ENCODE data around the gene HRH2.
A peak's percentile ranks its signal among the peaks of the same experiment; 100 is the strongest.
"Not testable (repeated sequence)": the region's sequence is repeated elsewhere in the genome, so short reads cannot be mapped to it uniquely, and the experiment has no call there.

The HRH2 gene

DNA sequence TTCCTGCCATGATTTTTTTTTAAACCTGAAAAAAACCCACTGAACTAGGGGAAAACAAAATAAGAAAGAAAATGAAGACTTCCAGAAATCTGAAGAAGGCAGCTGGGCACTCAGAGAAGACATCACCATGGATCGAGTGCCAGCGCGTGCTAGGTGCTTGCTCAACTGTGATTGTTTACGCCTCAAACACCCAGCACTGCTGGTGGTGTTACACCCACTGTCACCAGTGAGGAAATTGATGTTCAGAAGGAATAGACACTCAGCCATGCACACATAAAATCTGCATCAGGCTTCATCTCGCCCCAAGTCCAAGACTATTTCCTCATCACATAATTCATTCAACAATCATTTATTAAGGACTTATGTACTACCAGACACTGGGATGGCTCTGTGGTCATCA lies 82.1 kb downstream of the HRH2 start:
- no peak for DNase-seq (ENCODE audit: low spot score)

DNA sequence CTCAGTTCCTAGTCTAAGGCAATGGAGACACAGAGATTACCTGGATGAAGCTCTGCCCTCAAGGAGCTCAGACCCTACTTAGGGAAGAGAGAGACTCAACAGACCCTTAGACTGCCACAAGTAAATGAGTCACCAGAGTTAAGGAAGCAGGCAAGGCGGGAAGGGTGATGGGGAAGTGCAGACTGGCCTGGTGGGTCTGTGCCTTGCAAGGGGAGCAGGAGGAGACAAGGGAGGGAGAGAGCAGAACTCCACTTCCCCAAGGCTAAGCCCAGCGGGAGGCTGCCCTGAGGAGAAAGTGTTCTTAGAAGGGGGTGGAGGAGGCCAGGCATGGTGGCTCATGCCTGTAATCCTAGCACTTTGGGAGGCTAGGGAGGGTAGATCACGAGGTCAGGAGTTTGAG lies 83.7 kb downstream of the HRH2 start:
- DNase-seq (ENCODE audit: low spot score) = no peak

DNA sequence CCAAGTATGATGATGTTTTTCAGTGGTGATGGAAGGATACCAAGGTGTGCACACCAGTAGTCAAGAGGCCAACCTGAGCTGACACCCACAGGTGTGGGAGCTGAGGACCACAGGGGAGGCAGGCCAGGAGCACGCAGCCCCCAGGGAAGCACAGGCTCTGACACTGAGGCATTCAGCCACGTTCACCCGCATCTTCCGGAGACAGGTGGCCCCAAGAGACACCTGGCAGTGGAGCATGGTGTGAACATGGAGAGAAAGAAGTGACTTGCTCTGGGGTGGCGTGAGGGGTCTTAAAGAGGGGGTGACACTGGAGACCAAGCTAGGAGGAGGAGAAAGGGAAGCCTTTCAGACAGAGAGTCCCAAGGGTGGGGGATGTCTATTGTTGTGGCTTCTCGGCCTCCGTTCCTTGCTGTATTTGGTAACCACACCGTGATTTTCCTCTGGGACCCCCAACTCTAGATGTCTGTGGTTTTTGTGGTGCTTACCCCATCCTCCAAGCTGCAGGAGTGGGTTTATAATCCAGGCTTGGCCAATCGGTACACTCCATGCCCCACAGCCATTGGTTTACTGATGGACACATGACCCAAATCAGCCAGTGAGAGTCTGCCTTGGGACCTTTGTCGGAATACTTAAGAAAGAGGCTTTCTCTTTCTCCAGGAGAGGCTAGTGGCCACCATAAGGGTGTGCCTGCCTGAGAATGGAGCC lies 84.6 kb downstream of the HRH2 start:
- no peak for DNase-seq (ENCODE audit: low spot score)

DNA sequence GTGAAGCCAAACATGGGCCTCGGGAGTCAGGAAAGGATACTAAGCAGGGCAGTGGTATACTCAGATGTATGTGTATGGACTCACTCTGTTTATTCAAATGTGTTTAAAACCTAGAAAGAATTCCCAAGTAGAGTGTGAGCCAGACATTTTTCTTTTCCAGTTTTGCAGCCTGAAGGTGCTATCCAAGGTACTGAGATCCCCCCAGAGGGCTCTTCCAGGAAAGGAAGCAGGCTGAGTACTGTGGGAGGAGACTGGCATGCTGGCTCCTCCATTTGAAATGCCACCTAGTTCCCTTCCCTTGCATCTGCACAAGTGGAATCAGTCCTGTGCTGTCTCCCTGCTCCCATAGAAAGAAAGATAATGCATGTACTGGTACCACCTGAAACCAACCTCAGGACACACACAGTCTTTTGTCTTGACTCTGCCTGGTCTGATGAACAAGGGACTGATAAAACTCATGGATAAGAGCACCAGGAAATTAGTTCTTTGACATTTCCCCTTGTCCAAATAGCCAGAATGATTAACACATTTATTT lies 85.9 kb downstream of the HRH2 start:
- DNase-seq (ENCODE audit: low spot score) = peak; percentile 35

DNA sequence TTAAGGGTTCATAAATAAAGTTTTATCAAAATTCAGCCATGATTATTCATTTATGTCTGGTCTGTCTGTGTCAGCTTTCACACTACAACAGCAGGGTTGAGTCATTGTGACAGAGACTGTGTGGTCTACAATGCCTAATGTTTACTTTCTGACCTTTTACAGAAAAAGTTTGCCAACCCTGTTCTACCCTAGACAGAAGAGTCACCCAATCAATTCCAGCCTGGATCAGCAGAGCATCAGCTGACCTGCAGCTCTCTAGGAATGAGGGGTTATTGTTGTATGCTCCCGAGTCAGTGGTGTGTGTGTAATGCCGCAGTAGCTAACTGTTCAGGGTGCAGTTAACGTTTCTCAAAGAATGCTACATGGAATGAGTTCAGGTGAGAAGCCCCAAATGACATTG lies 87.3 kb downstream of the HRH2 start:
- no peak for DNase-seq (ENCODE audit: low spot score)

DNA sequence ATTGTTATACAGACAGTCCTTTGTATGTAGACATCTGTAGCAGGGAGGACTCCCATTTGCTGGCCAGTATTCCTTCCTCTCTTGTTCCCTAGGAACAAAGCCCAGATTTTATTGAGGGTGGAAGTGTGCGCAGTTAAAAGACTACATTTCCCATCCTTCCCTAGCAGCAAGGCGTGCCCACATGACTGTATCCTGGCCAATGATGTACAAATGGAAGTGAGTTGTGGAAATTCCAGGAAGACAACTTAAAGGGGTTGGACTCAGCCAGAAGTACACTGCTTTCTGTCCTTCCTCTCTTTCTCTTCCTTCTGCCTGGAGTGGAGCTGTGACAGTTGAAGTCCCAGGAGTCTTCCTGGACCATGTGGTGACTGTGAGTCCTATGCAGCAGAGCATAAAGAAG lies 89.0 kb downstream of the HRH2 start:
- DNase-seq (ENCODE audit: low spot score) = peak; percentile 45

DNA sequence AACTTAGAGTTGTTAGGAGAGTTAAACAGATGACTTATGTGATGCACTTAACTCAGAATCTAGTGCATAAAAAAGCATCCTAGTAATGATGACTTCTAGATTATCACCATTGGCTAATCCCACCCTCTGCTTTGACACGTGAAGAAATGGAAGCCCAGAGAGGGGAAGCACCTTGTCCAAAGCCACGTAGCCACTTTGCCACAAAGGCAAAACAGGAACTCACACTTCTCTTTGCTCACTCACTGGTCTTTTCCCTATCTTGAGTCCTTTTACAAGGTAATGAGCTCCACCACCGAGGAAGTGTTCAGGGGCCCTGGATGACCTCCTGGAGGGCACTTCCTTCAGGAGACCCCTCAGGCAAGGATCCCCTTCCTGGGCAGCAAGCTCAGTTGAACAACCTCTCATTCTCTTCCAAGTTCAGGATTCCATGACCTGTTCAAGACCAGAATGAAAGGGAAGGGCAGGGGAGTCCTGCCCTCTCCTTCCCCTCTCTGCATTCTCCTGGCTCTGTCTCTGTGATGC lies 89.7 kb downstream of the HRH2 start:
- DNase-seq (ENCODE audit: low spot score) = no peak

DNA sequence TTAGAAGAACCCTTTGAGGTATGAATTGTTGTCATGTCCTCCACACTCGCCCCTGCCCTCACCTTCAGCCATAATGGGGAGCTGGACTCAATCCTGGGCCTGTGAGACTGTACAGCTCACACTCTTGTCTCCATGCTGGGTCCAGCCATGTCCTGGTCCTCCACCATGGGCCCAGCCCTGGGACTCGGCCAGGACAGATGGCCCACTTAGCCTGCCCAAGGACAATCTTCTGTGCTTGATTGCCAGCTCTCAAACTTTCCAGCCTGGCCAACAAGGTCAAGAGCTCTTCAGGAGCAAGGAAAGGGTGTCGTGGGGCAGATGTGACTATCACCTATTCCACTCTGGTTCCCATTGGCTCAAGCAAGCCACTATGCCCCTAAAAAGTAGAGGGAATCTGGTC lies 90.8 kb downstream of the HRH2 start:
- DNase-seq (ENCODE audit: low spot score) = no peak

DNA sequence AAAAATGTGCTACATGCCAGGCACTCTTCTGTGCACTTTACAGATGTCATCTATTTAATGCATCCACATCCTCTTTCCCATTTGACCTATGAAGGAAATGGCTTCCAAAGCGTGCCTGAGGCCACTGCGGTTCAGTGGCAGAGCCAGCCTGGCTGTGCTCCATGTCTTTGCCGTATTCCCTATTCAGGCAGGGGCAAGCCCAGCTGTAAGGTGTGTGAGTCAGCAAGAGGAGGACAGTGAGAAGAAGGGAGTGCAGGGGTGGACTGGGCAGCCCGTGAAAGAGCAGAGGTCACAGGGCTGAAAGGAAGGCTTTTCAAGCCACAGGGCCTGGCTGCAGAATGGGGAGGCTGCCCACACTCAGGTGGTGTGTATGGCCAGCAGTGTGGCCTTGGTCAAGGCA lies 91.7 kb downstream of the HRH2 start:
- DNase-seq (ENCODE audit: low spot score) = no peak

DNA sequence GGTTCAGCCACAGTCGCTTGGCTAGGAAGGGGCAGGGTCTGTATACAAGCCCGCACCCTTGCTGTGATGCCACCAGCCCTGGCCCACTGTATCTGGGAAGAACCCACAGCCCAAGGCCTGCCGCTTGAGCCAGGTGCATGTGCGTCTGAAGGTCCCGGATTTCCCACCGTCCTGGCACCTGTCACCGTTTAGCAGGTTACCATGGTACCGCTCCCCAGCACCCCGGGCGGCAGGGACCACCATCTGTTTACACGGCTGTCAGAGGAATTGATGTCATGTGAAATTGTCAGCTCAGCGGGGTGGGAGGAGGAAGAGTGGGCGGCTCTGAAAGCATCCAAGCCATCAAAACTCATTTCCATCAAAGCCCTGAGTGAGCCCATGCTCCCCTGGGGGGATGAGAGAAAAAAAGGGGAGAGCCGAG lies 92.7 kb downstream of the HRH2 start:
- DNase-seq (ENCODE audit: low spot score) = no peak

DNA sequence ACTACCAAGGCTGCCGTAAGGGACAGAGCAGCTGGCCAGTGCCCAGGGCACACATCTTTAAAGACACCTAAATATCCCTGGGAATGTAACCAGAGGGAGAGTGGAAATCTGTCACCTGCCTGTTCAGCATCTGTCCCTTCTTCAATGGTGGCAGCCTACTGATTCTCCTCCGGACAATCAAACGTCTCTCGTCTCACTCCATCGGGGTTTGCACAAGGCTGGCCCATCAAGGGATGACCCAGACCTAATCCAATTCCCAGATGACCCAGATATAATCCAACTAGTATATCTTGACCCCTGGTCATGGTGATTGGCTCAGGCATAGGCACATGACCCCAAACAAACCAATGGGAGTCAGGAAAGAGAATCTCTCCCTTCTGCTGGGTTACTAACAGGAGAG lies 93.5 kb downstream of the HRH2 start:
- DNase-seq (ENCODE audit: low spot score) = no peak

DNA sequence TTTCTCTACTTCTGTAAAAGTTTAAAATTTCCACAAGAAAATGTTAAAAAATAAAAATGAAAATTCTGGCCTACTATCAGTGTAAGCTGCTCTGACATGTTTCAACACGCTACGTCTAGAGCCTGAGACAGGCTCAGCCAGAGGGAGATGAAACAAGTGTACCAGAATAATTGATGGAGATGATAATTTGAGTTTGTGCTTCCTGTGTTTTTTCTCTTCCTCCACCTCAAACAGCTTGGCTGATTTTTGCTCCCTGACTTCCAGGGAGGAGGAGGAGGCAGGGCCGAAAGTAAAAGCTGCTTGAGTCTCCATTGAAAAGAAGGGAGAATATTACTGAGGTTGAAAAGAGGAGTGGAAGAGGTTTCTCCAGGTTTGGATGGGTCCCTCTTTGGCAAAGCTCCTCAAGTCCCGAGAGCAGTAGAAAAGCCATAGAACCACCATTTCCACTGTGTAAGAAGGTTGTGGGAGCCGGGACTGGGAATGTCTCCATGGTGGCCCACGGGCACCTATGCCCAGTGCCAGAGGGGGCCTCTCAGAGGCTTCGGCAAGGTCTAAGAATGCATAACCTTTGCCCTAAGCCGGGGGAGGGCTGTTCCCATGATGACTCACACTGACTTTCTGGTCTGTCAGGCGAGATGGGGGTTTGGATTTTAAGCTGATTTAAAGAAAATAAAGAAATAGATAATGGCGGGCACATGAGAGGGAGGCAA lies 95.1 kb downstream of the HRH2 start:
- no peak for DNase-seq (ENCODE audit: low spot score)

DNA sequence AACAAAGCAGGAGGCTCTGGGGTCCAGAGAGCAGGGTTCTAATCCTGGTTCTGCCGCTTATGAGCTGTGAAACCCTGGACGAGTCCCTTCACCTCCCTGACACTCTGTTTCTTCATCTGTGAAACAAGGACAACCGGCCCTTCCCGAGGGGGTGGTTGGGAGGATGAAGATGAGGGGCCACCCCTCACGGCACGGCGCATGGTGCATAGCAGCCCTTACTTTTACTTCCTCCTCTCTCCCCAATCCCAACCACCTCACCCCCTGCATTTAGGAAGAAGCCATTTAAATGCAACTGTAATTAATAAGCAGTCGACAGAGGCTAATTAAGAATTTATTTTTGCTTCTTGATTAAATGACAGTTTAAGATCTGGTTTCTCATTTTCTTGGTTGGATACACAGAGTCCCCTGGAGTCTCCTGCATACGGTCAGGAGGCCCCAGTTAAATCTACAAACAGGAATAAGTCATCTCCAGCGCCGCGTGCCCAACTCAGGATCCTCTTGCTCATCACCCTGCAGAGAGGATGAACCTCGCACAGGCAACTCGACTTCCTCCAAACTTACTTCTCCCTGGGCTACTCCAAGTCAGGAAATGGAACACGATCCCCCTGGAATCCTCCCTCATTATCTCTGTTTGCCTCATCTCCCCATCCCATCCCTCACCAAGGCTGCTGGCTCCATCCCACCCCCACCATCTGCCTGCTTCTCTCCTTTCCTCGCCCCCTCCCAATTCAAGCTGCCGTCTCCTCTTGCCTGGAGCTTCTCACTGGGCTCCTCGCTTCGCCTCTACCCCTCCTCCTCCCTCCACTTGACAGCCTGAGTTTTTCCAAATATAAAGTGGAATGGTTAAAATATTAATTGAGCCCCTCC lies 95.9 kb downstream of the HRH2 start:
- no peak for DNase-seq (ENCODE audit: low spot score)

DNA sequence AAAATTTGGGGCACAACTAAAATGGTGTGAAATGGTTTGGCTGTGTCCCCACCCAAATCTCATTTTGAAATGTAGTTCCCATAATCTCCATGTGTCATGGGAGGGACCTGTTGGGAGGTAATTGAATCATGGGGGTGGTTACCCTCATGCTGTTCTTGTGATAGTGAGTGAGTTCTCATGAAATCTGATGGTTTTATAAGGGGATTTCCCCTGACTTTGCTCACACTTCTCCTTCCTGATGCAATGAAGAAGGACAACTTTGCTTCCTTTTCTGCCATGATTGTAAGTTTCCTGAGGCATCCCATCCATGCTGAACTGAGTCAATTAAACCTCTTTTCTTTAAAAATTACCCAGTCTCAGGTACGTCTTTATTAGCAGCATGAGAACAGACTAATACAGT lies 102.1 kb downstream of the HRH2 start:
- DNase-seq (ENCODE audit: low spot score) = not testable (repeated sequence)

Data from RKO (cell line).